H9 (cell line): ENCODE measurements around the gene CDK14. TPM values are rescaled to one million over a fixed set of nuclear protein-coding genes. Genes with fewer than 3 reads are reported as not detected.

Experiments
- DNase-seq: peaks from one replicate; pipeline ENCODE4 v3.0.0-alpha.2; 2017
- H2AFZ ChIP-seq: one replicate; pipeline ENCODE4 v1.6.1; 2013; ENCODE audit warnings: mild to moderate bottlenecking, low read length, control low read depth, moderate library complexity
- H2AK5ac ChIP-seq: 2 replicates; pipeline ENCODE4 v1.6.1; 2013; ENCODE audit warnings: low read length, control low read depth, mixed read lengths; ENCODE audit not compliant: insufficient read length
- H2BK120ac ChIP-seq: one replicate; pipeline ENCODE4 v1.6.1; 2013; ENCODE audit warnings: low read depth, mild to moderate bottlenecking, low read length, control low read depth, inconsistent platforms; ENCODE audit not compliant: poor library complexity, severe bottlenecking
- H2BK12ac ChIP-seq: 2 replicates; pipeline ENCODE4 v1.6.1; 2013; ENCODE audit warnings: low read length, control low read depth, mixed read lengths, low read depth; ENCODE audit not compliant: insufficient read length
- H2BK15ac ChIP-seq: 2 replicates; pipeline ENCODE4 v1.6.1; 2013; ENCODE audit warnings: low read depth, low read length, control low read depth
- H2BK20ac ChIP-seq: one replicate; pipeline ENCODE4 v1.6.1; 2013; ENCODE audit warnings: low read depth, mild to moderate bottlenecking, low read length, control low read depth, inconsistent platforms; ENCODE audit not compliant: poor library complexity, severe bottlenecking
- H2BK5ac ChIP-seq: 2 replicates; pipeline ENCODE4 v1.6.1; 2013; ENCODE audit warnings: low read length, control low read depth, mixed read lengths; ENCODE audit not compliant: insufficient read length
- H3K14ac ChIP-seq: 2 replicates; pipeline ENCODE4 v1.6.1; 2013; ENCODE audit warnings: low read length, control low read depth; ENCODE audit not compliant: insufficient read depth
- H3K18ac ChIP-seq: 2 replicates; pipeline ENCODE4 v1.6.1; 2013; ENCODE audit warnings: low read depth, mild to moderate bottlenecking, mixed read lengths, low read length, control low read depth; ENCODE audit not compliant: insufficient read length
- H3K23ac ChIP-seq: 2 replicates; pipeline ENCODE4 v1.6.1; 2013; ENCODE audit warnings: low read length, control low read depth, mixed read lengths, low read depth; ENCODE audit not compliant: insufficient read length
- H3K23me2 ChIP-seq: 2 replicates; pipeline ENCODE4 v1.6.1; 2013; ENCODE audit warnings: low read depth, mild to moderate bottlenecking, mixed read lengths, low read length, control low read depth; ENCODE audit not compliant: insufficient read length, poor library complexity, severe bottlenecking
- H3K27ac ChIP-seq: 2 replicates; pipeline ENCODE4 v1.5.1; 2013; ENCODE audit warnings: low read length, control low read depth, mixed read lengths, low read depth; ENCODE audit not compliant: insufficient read length
- H3K27me3 ChIP-seq: 2 replicates; pipeline ENCODE4 v1.6.1; 2013; ENCODE audit warnings: low read length, control low read depth, inconsistent platforms; ENCODE audit not compliant: insufficient read depth
- H3K4ac ChIP-seq: 2 replicates; pipeline ENCODE4 v1.6.1; 2013; ENCODE audit warnings: low read depth, mild to moderate bottlenecking, control low read depth, inconsistent platforms, low read length, moderate library complexity
- H3K4me1 ChIP-seq: 2 replicates; pipeline ENCODE4 v1.6.1; 2013; ENCODE audit warnings: low read length, control low read depth, inconsistent platforms; ENCODE audit not compliant: insufficient read depth
- H3K4me2 ChIP-seq: 2 replicates; pipeline ENCODE4 v1.6.1; 2013; ENCODE audit warnings: low read length, control low read depth, mixed read lengths; ENCODE audit not compliant: insufficient read length, insufficient read depth
- H3K56ac ChIP-seq: 2 replicates; pipeline ENCODE4 v1.6.1; 2013; ENCODE audit warnings: low read depth, mild to moderate bottlenecking, mixed read lengths, low read length, control low read depth; ENCODE audit not compliant: insufficient read length
- H3K79me1 ChIP-seq: 2 replicates; pipeline ENCODE4 v1.6.1; 2013; ENCODE audit warnings: low read depth, mild to moderate bottlenecking, moderate library complexity, low read length, control low read depth, inconsistent platforms; ENCODE audit not compliant: insufficient read depth, poor library complexity, severe bottlenecking
- H3K79me2 ChIP-seq: 2 replicates; pipeline ENCODE4 v1.6.1; 2013; ENCODE audit warnings: low read length, control low read depth, inconsistent platforms; ENCODE audit not compliant: insufficient read depth
- H3K9ac ChIP-seq: 2 replicates; pipeline ENCODE4 v1.6.1; 2013; ENCODE audit warnings: low read length, control low read depth, mixed read lengths; ENCODE audit not compliant: insufficient read length; ENCODE audit errors: extremely low read depth
- H3K9me3 ChIP-seq: one replicate; pipeline ENCODE4 v1.6.1; 2013; ENCODE audit warnings: low read depth, low read length, inconsistent platforms; ENCODE audit not compliant: control insufficient read depth
- H3T11ph ChIP-seq: one replicate; pipeline ENCODE4 v1.6.1; 2013; ENCODE audit warnings: mild to moderate bottlenecking, low read length, control low read depth, inconsistent platforms
- H4K20me1 ChIP-seq: one replicate; pipeline ENCODE4 v1.6.1; 2013; ENCODE audit not compliant: control insufficient read depth, insufficient read length, insufficient read depth
- H4K5ac ChIP-seq: 2 replicates; pipeline ENCODE4 v1.6.1; 2013; ENCODE audit warnings: low read depth, mild to moderate bottlenecking, mixed read lengths, low read length, control low read depth; ENCODE audit not compliant: insufficient read length
- H4K8ac ChIP-seq: replicated peaks from 2 replicates; pipeline ENCODE4 v1.6.1; 2013; ENCODE audit warnings: low read length, control low read depth, mixed read lengths, low read depth; ENCODE audit not compliant: insufficient read length
- H4K91ac ChIP-seq: 2 replicates; pipeline ENCODE4 v1.6.1; 2013; ENCODE audit warnings: low read depth, mild to moderate bottlenecking, moderate library complexity, mixed read lengths, low read length, control low read depth; ENCODE audit not compliant: insufficient read length
- H3K27ac Mint-ChIP-seq, 3 experiments: 2 replicates in 2 of 3; 3 replicates in 1 of 3; pipeline ENCODE4 v1.8.0; 2020 to 2021; ENCODE audit warnings: mixed read lengths in 3 of 3, mild to moderate bottlenecking in 1 of 3, moderate library complexity in 1 of 3
- H3K27me3 Mint-ChIP-seq: 2 replicates; pipeline ENCODE4 v1.8.0; 2021; ENCODE audit warnings: low read depth, mild to moderate bottlenecking, moderate library complexity, mixed read lengths
- H3K36me3 Mint-ChIP-seq, 3 experiments: 2 replicates in 2 of 3; 3 replicates in 1 of 3; pipeline ENCODE4 v1.8.0; 2020 to 2021; ENCODE audit warnings: low read depth in 3 of 3, mixed read lengths in 3 of 3; ENCODE audit not compliant: insufficient read depth in 1 of 3
- H3K4me1 Mint-ChIP-seq, 2 experiments: 2 replicates each; pipeline ENCODE4 v1.8.0; 2020; ENCODE audit warnings: mixed read lengths in 2 of 2
- H3K4me3 Mint-ChIP-seq, 2 experiments: 2 replicates in 1 of 2; 3 replicates in 1 of 2; pipeline ENCODE4 v1.8.0; 2020 to 2021; ENCODE audit warnings: mild to moderate bottlenecking in 2 of 2, mixed read lengths in 2 of 2, moderate library complexity in 1 of 2
- H3K9me3 Mint-ChIP-seq, 2 experiments: 2 replicates in 1 of 2; 3 replicates in 1 of 2; pipeline ENCODE4 v1.8.0; 2020; ENCODE audit warnings: mild to moderate bottlenecking in 2 of 2, mixed read lengths in 2 of 2, moderate library complexity in 1 of 2
- WGBS: extraction: QIAGEN DNeasy Blood & Tissue Kit; methylation state at CpG from one replicate; pipeline ENCODE4 v1.1.7; 2013; ENCODE audit warnings: missing lambda C conversion rate, low lambda C conversion rate, mixed read lengths; ENCODE audit not compliant: insufficient read length; ENCODE audit errors: extremely low coverage; 5-methylcytosine and 5-hydroxymethylcytosine counted together
- total RNA-seq: library from RNA; stranded (reverse); gene quantifications from 2 replicates; pipeline ENCODE4 v1.2.1, GENCODE V29; 2021
- TF ChIP-seq, protein P1 (sequence below): fragments of 200-600 bp; sonication (generic); conservative IDR thresholded peaks from 3 replicates; pipeline ENCODE4 v1.8.0; 2021; ENCODE audit warnings: antibody characterized with exemption, mild to moderate bottlenecking

CDK14 gene
- total RNA-seq, 1 experiment from 2014 or later, result 23.9 TPM

DNA sequence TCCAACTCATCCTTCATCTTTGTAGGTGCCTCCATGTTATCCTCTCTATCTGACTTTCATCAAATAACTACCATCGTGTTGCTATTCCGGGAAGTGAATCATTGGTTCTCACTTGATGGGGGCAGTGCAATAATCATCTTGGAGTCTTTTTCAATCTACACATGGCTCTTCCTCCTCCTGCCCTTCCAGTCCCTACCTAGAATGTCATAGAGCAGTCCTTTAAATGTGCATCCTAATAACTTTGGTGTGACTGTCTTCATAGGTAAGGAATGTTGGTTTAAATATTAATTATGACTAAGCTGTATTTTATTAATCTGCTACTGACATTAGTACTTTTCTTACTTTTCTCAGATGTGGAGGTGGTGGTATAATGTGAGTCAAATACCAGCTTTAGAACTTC is 8.4 kb upstream of the CDK14 start:
- H3K27ac ChIP-seq, result no peak overlapping the region
- no peak for DNase-seq
- H3K23me2 ChIP-seq, result no peaks in the 10 kb centered on the region
- H2AFZ ChIP-seq, result no peak overlapping the region
- H3K18ac ChIP-seq, result no peak overlapping the region
- Mint-ChIP-seq H3K36me3 (no peaks in the 10 kb centered on the region; a peak in 1 of 7 replicates), H3K27me3 (no peaks in the 10 kb centered on the region; the same call in 1 of the 2 replicates), H3K4me1 (no peaks in the 10 kb centered on the region), H3K27ac (no peak overlapping the region), H3K9me3 (no peaks in the 10 kb centered on the region), H3K4me3 (no peak overlapping the region)
- H3K4ac ChIP-seq, result no peak overlapping the region
- H3K79me2 ChIP-seq, result no peaks in the 10 kb centered on the region
- H4K8ac ChIP-seq, result no peak overlapping the region
- H3K4me2 ChIP-seq, result no peak overlapping the region
- no peak overlapping the region for H3K14ac ChIP-seq
- H2AK5ac ChIP-seq, result no peak overlapping the region
- H3K56ac ChIP-seq, result no peak overlapping the region
- H3K9me3 ChIP-seq, result no peaks in the 10 kb centered on the region
- TF ChIP-seq, protein P1, sequence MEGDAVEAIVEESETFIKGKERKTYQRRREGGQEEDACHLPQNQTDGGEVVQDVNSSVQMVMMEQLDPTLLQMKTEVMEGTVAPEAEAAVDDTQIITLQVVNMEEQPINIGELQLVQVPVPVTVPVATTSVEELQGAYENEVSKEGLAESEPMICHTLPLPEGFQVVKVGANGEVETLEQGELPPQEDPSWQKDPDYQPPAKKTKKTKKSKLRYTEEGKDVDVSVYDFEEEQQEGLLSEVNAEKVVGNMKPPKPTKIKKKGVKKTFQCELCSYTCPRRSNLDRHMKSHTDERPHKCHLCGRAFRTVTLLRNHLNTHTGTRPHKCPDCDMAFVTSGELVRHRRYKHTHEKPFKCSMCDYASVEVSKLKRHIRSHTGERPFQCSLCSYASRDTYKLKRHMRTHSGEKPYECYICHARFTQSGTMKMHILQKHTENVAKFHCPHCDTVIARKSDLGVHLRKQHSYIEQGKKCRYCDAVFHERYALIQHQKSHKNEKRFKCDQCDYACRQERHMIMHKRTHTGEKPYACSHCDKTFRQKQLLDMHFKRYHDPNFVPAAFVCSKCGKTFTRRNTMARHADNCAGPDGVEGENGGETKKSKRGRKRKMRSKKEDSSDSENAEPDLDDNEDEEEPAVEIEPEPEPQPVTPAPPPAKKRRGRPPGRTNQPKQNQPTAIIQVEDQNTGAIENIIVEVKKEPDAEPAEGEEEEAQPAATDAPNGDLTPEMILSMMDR, result no peak
- H4K5ac ChIP-seq, result no peak overlapping the region
- no peaks in the 10 kb centered on the region for H3K79me1 ChIP-seq
- no peak overlapping the region for H2BK12ac ChIP-seq
- no peaks in the 10 kb centered on the region for H3K27me3 ChIP-seq
- no CpG with 5 or more reads among the region's 2 CpGs for WGBS
- H2BK120ac ChIP-seq, result no peak overlapping the region
- H3K9ac ChIP-seq, result no peak overlapping the region
- H2BK20ac ChIP-seq, result no peak overlapping the region
- no peaks in the 10 kb centered on the region for H3K4me1 ChIP-seq
- H2BK5ac ChIP-seq, result no peak overlapping the region
- H2BK15ac ChIP-seq, result no peak overlapping the region
- no peak overlapping the region for H3T11ph ChIP-seq
- H4K91ac ChIP-seq, result no peak overlapping the region
- H4K20me1 ChIP-seq, result no peaks in the 10 kb centered on the region
- H3K23ac ChIP-seq, result no peak overlapping the region
